ENCODE measurements around the gene ZNF473.
A peak's percentile ranks its signal among the peaks of the same experiment; 100 is the strongest.
"Not testable (repeated sequence)": the region's sequence is repeated elsewhere in the genome, so short reads cannot be mapped to it uniquely, and the experiment has no call there.

Gene ZNF473

DNA sequence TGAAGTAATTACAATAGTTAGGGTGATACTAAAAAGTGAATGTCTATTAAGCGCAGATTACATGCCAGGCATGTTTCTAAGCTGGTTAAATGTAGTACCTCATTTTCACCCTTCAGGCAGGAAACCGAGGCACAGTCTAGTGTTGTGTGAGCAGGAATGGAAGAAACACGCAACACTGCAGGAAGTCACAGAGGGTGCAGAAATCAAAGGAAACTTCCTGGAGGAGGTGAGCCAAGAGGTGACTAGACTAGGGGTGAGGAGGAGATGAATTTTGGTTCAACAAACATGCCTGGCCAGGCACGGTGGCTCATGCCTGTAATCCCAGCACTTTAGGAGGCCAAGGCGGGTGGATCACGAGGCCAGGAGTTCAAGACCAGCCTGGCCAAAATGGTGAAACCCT, 41.8 kb downstream of the ZNF473 start:
- ChIA-PET POLR2A (ENCODE audit: low non-redundant PET) (no interaction called here), CTCF (interaction anchor here (0.7 kb wide), 1 partner anchor 17 kb away, joined by 3 read pairs; no protein-coding TSS in a partner anchor)
- TF ChIP-seq, protein P1, sequence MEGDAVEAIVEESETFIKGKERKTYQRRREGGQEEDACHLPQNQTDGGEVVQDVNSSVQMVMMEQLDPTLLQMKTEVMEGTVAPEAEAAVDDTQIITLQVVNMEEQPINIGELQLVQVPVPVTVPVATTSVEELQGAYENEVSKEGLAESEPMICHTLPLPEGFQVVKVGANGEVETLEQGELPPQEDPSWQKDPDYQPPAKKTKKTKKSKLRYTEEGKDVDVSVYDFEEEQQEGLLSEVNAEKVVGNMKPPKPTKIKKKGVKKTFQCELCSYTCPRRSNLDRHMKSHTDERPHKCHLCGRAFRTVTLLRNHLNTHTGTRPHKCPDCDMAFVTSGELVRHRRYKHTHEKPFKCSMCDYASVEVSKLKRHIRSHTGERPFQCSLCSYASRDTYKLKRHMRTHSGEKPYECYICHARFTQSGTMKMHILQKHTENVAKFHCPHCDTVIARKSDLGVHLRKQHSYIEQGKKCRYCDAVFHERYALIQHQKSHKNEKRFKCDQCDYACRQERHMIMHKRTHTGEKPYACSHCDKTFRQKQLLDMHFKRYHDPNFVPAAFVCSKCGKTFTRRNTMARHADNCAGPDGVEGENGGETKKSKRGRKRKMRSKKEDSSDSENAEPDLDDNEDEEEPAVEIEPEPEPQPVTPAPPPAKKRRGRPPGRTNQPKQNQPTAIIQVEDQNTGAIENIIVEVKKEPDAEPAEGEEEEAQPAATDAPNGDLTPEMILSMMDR (conservative IDR thresholded peaks at IDR 0.05; ENCODE audit: low read depth), result no peak
- no peak for DNase-seq (ENCODE audit: low spot score)
- H3K27ac ChIP-seq, result no peak overlapping the region

DNA sequence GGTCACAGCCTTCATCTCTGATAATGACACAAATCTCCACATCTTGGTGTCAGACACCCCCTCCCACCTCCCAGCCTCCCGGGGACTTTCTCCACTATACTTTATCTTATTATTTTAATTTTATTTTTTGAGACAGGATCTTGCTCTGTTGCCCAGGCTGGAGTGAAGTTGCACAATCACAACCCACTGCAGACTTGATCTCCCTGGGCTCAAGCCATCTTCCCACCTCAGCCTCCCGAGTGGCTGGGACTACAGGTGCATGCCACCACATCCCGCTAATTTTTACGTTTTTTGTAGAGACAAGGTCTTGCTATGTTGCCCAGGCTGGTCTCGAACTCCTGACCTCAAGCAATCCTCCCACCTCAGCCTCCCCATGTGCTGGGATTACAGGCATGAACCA, 42.6 kb downstream of the ZNF473 start:
- CTCF ChIA-PET; H3K27ac ChIP-seq; DNase-seq (ENCODE audit: low spot score): not testable (repeated sequence)
- POLR2A ChIA-PET (ENCODE audit: low non-redundant PET), result interaction anchor here (0.5 kb wide), 1 partner anchor 33 kb away, joined by 5 read pairs; no protein-coding TSS in a partner anchor

DNA sequence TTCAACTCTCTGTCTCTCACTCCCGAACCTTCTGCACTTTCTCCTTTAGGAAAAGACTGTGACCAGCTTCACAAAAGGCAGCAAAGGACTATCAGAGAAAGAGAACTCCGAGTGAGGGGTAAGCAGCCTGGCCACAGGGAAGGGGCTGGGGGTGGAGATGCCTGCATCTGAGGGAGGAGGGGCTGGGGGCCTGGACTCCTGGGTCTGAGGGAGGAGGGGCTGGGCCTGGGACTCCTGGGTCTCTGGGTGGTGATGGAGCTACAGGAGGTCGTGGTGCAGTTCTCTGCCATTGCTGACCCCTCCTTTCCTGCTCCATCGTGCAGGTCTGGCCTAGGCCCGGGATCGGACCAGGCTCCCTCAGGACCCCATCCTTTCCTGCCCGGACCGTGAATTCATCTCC, 49.3 kb downstream of the ZNF473 start:
- POLR2A ChIA-PET (ENCODE audit: low non-redundant PET); CTCF ChIA-PET; H3K27ac ChIP-seq; DNase-seq (ENCODE audit: low spot score): not testable (repeated sequence)

DNA sequence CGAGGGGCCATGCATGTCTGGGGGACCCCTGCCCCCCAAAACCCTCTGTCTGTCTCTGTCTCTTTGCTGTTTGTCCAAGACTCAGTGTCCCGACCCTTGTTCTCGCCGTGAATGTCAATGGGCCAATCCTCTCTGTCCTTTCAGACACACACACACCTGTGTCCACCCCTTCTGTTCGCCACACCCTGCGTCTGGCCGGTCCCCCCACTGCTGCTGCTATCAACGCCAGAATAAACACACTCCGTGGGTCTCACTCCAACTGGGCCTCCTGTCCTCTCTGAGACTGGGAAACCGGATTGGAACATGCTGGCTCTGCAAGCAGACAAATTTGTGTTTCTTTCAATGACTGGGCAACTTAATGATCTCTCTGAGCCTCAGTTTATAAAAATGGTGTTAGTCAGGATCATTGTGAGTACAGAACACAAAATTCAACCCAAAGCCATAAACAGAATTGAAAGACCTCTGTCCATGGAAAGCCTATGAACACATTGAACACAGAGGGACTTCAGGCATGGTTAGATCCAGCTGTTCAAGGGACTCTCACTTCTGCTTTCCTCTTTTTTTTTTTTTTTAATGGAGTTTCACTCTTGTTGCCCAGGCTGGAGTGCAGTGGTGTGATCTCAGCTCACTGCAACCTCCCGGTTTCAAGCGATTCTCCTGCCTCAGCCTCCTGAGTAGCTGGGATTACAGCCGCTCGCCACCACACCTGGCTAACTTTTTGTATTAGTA, 50.0 kb downstream of the ZNF473 start:
- CTCF ChIA-PET; DNase-seq (ENCODE audit: low spot score); H3K27ac ChIP-seq; POLR2A ChIA-PET (ENCODE audit: low non-redundant PET): not testable (repeated sequence)

DNA sequence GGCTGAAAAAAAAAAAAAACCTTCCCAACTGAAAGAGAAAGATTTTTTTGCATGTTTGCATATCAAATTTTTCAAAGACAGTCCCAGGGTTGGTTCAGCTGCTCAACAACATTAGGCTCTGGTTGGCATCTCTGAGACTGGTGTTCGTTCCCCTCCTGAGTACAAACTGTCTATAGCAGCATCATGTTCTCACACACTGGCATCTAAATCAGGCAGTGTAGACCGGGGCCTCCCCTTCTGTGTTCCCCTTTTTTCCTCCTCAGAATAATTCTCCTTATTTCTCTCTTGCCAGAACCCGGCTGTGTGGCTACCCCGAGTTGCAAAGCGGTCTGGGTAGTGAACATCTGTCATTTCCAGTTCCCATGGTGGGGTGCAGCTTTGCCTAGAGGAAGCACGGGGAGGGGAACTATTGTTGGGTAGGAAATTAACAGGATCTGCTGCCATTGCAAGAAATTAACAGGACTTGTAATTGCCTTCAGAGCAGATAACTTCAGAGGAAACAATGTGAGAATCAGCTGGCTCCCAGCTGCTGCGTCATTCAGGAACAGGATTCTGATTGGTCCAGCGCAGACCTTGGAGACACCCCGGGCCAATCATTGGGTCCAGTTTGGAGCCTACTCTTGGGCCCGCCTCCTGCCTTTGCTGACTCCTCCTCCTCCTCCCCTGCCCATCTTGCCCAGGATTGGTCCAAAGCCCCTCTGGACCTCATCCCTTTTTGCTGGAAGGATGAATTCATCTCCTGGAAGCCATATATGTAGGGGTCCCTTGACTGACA, 51.0 kb downstream of the ZNF473 start:
- CTCF ChIA-PET; DNase-seq (ENCODE audit: low spot score); H3K27ac ChIP-seq; POLR2A ChIA-PET (ENCODE audit: low non-redundant PET): not testable (repeated sequence)

DNA sequence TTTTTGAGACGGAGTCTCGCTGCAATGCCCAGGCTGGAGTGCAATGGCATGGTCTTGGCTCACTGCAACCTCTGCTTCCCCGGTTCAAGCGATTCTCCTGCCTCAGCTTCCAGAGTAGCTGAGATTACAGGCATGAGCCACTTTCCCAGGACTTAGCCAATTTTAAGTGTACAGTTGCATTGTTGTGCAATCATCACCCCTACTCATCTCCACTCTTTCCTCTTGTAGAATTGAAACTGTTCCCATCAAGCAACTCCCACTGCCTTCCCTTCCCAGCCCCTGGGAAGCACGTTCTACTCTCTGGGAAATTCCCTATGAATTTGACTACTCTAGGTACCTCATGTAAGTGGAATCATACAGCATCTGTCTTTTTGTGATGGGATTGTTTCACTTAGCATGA, 53.2 kb downstream of the ZNF473 start:
- CTCF ChIA-PET; H3K27ac ChIP-seq; POLR2A ChIA-PET (ENCODE audit: low non-redundant PET); DNase-seq (ENCODE audit: low spot score): not testable (repeated sequence)

DNA sequence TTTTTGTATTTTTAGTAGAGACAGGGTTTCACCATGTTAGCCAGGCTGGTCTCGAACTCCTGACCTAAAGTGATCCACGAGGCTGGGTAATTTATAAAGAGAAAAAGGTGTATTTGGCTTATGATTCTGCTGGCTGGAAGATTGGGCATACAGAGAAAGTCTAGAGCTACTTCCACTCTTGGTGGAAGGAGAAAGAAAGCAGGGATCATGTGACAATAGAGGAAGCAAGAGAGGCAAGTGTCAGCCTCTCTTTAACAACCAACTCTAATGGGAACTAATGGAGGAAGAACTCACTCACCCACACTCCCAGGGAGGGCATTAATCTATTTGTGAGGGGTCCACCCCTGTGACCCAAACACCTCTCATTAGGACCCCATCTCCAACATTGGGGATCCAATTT, 58.6 kb downstream of the ZNF473 start:
- CTCF ChIA-PET; DNase-seq (ENCODE audit: low spot score); H3K27ac ChIP-seq; POLR2A ChIA-PET (ENCODE audit: low non-redundant PET): not testable (repeated sequence)

DNA sequence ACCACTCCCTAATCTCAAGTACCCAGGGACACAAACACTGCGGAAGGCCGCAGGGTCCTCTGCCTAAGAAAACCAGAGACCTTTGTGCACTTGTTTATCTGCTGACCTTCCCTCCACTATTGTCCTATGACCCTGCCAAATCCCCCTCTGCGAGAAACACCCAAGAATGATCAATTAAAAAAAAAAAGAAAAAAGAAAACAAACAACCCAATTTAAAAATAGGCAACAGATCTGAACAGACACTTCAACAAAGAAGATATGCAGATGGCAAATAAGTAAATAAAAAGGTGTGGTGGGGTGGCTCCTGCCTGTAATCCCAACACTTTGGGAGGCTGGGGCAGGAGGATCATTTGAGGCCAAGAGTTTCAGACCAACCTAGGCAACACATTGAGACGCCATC, 61.3 kb downstream of the ZNF473 start:
- POLR2A ChIA-PET (ENCODE audit: low non-redundant PET); DNase-seq (ENCODE audit: low spot score); H3K27ac ChIP-seq: not testable (repeated sequence)
- CTCF ChIA-PET, result interaction anchor here (0.7 kb wide), 1 partner anchor 391 kb away, joined by 3 read pairs; no protein-coding TSS in a partner anchor

DNA sequence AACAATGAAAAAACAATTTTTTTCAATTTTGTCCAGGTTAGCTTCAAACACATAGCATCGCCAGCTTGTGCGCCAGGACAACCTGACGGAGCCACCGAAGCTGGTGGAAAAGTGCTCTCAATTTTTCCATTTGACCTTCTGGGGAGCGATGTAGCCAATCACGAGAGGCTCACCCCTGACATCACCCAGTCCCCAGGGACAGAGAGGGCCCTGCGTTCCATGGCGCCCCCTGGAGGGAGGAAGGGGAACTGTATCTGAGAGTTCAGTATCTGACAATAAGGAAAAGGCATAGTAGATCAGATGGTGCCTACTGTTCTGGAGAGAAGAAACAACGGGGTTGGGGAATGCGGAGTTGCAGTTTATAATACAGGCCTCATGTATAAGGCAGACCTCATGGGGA, 64.9 kb downstream of the ZNF473 start:
- CTCF ChIA-PET, result interaction anchor here (0.7 kb wide), 3 partner anchors 42 to 105 kb away, joined by 3 to 4 read pairs (median 3); no protein-coding TSS in a partner anchor
- POLR2A ChIA-PET (ENCODE audit: low non-redundant PET); H3K27ac ChIP-seq; DNase-seq (ENCODE audit: low spot score): not testable (repeated sequence)
- TF ChIP-seq, protein P1 (conservative IDR thresholded peaks at IDR 0.05; ENCODE audit: low read depth), result peak; percentile 64

DNA sequence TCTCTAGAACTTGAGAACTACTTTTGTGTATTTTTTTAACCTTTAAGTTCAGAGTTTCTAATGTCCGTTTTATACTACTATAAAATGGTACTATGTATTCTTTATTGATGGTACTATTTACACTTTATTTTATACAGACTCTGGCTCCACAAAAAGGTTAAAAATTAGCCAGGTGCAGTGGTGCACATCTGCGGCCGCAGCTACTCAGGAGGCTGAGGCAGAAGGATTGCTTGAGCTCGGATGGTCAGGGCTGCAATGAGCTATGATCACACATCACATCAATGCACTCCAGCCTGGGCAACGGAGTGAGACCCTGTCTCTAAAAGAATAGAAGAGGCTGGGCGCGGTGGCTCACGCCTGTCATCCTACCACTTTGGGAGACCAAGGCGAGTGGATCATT, 66.0 kb downstream of the ZNF473 start:
- POLR2A ChIA-PET (ENCODE audit: low non-redundant PET), result not testable (repeated sequence)

DNA sequence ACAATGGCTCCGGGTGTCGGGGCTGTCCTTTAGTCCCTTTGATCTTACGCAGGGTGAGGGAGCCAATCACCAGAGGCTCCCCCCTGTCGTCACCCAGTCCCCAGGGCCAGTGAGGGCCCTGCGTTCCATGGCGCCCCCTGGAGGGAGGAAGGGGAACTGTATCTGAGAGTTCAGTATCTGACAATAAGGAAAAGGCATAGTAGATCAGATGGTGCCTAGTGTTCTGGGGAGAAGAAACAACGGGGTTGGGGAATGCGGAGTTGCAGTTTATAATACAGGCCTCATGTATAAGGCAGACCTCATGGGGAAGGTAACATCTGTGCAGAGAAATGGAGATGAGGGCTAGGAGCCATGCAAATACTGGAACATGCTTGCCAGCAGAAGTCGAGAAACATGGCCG, 66.8 kb downstream of the ZNF473 start:
- POLR2A ChIA-PET (ENCODE audit: low non-redundant PET); CTCF ChIA-PET; H3K27ac ChIP-seq; DNase-seq (ENCODE audit: low spot score): not testable (repeated sequence)

More for the DNA sequence above, 66.0 kb downstream of the ZNF473 start:
- CTCF ChIA-PET; H3K27ac ChIP-seq; DNase-seq (ENCODE audit: low spot score): not testable (repeated sequence)

DNA sequence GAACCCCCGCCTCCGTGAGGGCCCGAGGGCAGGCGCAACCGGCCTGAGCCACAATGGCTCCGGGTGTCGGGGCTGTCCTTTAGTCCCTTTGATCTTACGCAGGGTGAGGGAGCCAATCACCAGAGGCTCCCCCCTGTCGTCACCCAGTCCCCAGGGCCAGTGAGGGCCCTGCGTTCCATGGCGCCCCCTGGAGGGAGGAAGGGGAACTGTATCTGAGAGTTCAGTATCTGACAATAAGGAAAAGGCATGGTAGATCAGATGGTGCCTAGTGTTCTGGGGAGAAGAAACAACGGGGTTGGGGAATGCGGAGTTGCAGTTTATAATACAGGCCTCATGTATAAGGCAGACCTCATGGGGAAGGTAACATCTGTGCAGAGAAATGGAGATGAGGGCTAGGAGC, 72.1 kb downstream of the ZNF473 start:
- POLR2A ChIA-PET (ENCODE audit: low non-redundant PET); H3K27ac ChIP-seq; DNase-seq (ENCODE audit: low spot score); CTCF ChIA-PET: not testable (repeated sequence)

DNA sequence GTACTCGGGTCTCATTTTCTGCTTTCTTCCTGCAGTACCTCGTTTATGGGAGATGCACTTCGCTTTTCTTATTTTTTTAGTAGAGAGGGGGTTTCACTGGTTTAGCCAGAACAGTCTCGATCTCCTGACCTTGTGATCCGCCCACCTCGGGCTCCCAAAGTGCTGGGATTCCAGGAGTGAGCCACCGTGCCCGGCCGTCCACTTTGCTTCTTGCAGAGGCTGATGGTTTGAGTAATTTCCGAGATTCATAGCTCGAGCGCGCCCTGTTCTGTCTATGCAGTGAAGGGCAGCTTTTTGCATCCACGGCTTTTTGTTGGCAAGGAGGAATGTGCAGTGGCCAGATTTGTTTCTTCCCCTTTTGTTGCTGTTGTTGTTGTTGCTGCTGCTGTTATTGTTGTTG, 73.1 kb downstream of the ZNF473 start:
- DNase-seq (ENCODE audit: low spot score); POLR2A ChIA-PET (ENCODE audit: low non-redundant PET); CTCF ChIA-PET; H3K27ac ChIP-seq: not testable (repeated sequence)

DNA sequence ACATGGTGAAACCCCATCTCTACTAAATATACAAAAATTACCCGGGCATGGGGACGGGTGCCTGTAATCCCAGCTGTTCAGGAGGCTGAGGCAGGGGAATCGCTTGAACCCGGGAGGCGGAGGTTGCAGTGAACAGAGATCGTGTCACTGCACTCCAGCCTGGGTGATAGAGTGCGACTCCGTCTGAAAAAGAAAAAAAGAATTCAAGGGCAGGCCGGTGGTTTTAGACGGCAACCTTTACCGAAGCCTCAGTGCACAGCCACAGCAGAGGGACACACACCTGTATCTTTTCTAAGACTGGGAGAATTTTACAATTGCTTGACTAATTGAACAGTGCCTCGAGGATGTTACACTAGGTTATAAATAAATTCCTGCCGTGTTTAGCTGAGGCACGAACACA, 73.9 kb downstream of the ZNF473 start:
- H3K27ac ChIP-seq; CTCF ChIA-PET; DNase-seq (ENCODE audit: low spot score); POLR2A ChIA-PET (ENCODE audit: low non-redundant PET): not testable (repeated sequence)

DNA sequence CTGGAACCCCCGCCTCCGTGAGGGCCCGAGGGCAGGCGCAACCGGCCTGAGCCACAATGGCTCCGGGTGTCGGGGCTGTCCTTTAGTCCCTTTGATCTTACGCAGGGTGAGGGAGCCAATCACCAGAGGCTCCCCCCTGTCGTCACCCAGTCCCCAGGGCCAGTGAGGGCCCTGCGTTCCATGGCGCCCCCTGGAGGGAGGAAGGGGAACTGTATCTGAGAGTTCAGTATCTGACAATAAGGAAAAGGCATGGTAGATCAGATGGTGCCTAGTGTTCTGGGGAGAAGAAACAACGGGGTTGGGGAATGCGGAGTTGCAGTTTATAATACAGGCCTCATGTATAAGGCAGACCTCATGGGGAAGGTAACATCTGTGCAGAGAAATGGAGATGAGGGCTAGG, 75.1 kb downstream of the ZNF473 start:
- POLR2A ChIA-PET (ENCODE audit: low non-redundant PET); H3K27ac ChIP-seq; CTCF ChIA-PET; DNase-seq (ENCODE audit: low spot score): not testable (repeated sequence)
